Heart right ventricle (tissue), 16 donors: Measurements from ENCODE around the gene CEP72. TPM values are rescaled to one million over a fixed set of nuclear protein-coding genes. Genes with fewer than 3 reads are reported as not detected.

Source experiments
- ATAC-seq, 8 donors: fragments of 200-7000 bp; cut with Tn5 transposase; one replicate each; pipeline ENCODE4 v1.9.1; 2020; ENCODE audit warnings: mild to moderate bottlenecking in 8 of 8, moderate library complexity in 8 of 8, moderate number of reproducible peaks in 1 of 8
- DNase-seq, 2 donors: peaks; one replicate each; pipeline ENCODE4 v3.0.0-alpha.2; 2020
- H3K27ac ChIP-seq, 10 donors: fragments of 200-600 bp; sonication (generic) in 2 of 10; one replicate each; pipeline versions ENCODE4 v1.5.0 to v1.8.0; 2020 to 2022; ENCODE audit warnings: mild to moderate bottlenecking in 3 of 10
- H3K27me3 ChIP-seq, 7 donors: fragments of 200-600 bp; one replicate each; pipeline ENCODE4 v1.8.0; 2021 to 2022; ENCODE audit warnings: mild to moderate bottlenecking in 2 of 7
- H3K36me3 ChIP-seq, 9 donors: fragments of 200-600 bp; sonication (generic) in 1 of 9; one replicate each; pipeline versions ENCODE4 v1.5.0 to v1.8.0; 2020 to 2022; ENCODE audit warnings: mild to moderate bottlenecking in 2 of 9
- H3K4me1 ChIP-seq, 9 donors: fragments of 200-600 bp; sonication (generic) in 1 of 9; one replicate each; pipeline versions ENCODE4 v1.5.0 to v1.8.0; 2020 to 2022; ENCODE audit warnings: mild to moderate bottlenecking in 4 of 9
- H3K4me3 ChIP-seq, 10 donors: fragments of 200-600 bp; sonication (generic) in 2 of 10; one replicate each; pipeline versions ENCODE4 v1.5.0 to v1.8.0; 2020 to 2022; ENCODE audit warnings: mild to moderate bottlenecking in 7 of 10, moderate library complexity in 2 of 10
- H3K9me3 ChIP-seq, 11 donors: fragments of 200-600 bp in 10 of 11; sonication (generic) in 2 of 11; one replicate each; pipeline versions ENCODE4 v1.5.0 to v1.8.0; 2013 to 2022; ENCODE audit warnings: mild to moderate bottlenecking in 2 of 11, control low read depth in 1 of 11, moderate library complexity in 1 of 11
- CTCF ChIP-seq, 9 donors: fragments of 200-600 bp; sonication (generic) in 2 of 9; IDR thresholded peaks; one replicate each; pipeline versions ENCODE4 v1.5.0 to v1.8.0; 2021 to 2022; ENCODE audit warnings: antibody characterized with exemption in 9 of 9, mild to moderate bottlenecking in 5 of 9, moderate library complexity in 1 of 9
- WGBS, 2 donors: extraction: QIAGEN DNeasy Blood & Tissue Kit; methylation state at CpG; one replicate each; pipeline ENCODE4 v1.1.7; 2013; ENCODE audit warnings: inconsistent platforms in 1 of 2; 5-methylcytosine and 5-hydroxymethylcytosine counted together
- intact Hi-C, 10 donors: fragments of 100-400 bp; cut with DNase I; formaldehyde crosslinking; loops; one replicate each; pipeline versions ENCODE4 v1.11.1 to v1.14.2; 2022
- polyA plus RNA-seq, 2 donors: library from polyadenylated mRNA; stranded (reverse); fragments of 200-250 nt; gene quantifications; one replicate each; pipeline ENCODE4 v1.2.3, GENCODE V29; 2013
- total RNA-seq, 10 donors: library from RNA; stranded (reverse); fragmentation: NEBNext Ultra II Directional in 3 of 10; extraction: Animal tissue kit (Norgen Biotek cat#: 25700) in 3 of 10; gene quantifications; one replicate each; pipeline versions ENCODE4 v1.2.1 to v1.2.4, GENCODE V29; 2021 to 2023
- donor health status: Arrhythmogenic right ventricular cardiomyopathy.
- donor health status: ischemic (EF 13 %, LVEDD 7.1; RV severe dilation, severe dysfunction).
- donor health status: healthy with polysubstance abuse.
- donor health status: DM: no; HTN: yes; CAD: no.
- donor health status: DM: no; HTN: no; CAD: no.
- donor health status: ischemic (EF 25% LVEDD 6.9; RV normal size, moderate dysfunction).
- donor health status: ischemic (EF 25% LVEDD 5.7; RV mildly dilated, moderate dysfunction).
- donor health status: healthy.
- donor health status: DM: yes; HTN: yes; CAD: no.
- donor health status: Ischemic cardiomyopathy.
- donor health status: ischemic (EF 35%, LVEDD 5.7; RV mildly dilated, moderate dysfunction).
- donor health status: nonischemic (EF 11% LVEDD 7.7; RV severe dilation, severe dysfunction).
- donor health status: DM: yes; HTN: yes; CAD: no.
- donor health status: PGD.
- donor health status: ischemic (EF 29% LVEDD 5.4; RV normal size, mild dysfunction).
- donor health status: nonischemic (EF 23%, LVEDD 6.1; RV moderate dilation, normal function).

The CEP72 gene
- total and polyA plus RNA-seq, 12 donors, result 0.66 to 2.4 (median 1.4) TPM

- Histone ChIP-seq H3K4me1 (no peaks in the 10 kb centered on the region), H3K27me3 (no peaks in the 10 kb centered on the region), H3K36me3 (peaks cover 0 to 64% (median 6%) of the 10 kb centered on the region in 9 donors), H3K27ac (no peak overlapping the region), H3K9me3 (no peaks in the 10 kb centered on the region), H3K4me3 (no peak overlapping the region)
- 97% methylated on average over 13 of the region's 13 CpGs for WGBS, 2 donors
- TF ChIP-seq CTCF (IDR thresholded peaks at IDR 0.05), result no peak
- intact Hi-C loops, result no loop called here
- ATAC-seq (no peak), DNase-seq (no peak)
Measured at GRCh38 chr5:623531-623930, 11.4 kb downstream of the CEP72 start.

- peak in 2 of 8 donors; percentile 13 to 29 for ATAC-seq
- Histone ChIP-seq H3K27ac (no peak overlapping the region), H3K36me3 (peaks cover 0 to 59% (median 6%) of the 10 kb centered on the region in 9 donors)
Measured at GRCh38 chr5:624118-624950, 12.2 kb downstream of the CEP72 start.

GRCh38 chr5:624951-625230, 12.8 kb downstream of the CEP72 start:
- no peaks in the 10 kb centered on the region for H3K9me3 ChIP-seq
- H3K36me3 ChIP-seq, result peaks cover 0 to 53% (median 6%) of the 10 kb centered on the region in 9 donors
- no peak overlapping the region for H3K4me3 ChIP-seq
- 62 to 66% methylated on average over 13 of the region's 13 CpGs for WGBS, 2 donors
- no peak for DNase-seq
- no peak overlapping the region for H3K27ac ChIP-seq
- peak in 4 of 8 donors; percentile 34 to 77 (median 46) for ATAC-seq
- H3K4me1 ChIP-seq, result no peaks in the 10 kb centered on the region
- no peaks in the 10 kb centered on the region for H3K27me3 ChIP-seq
- no peak for TF ChIP-seq CTCF (IDR thresholded peaks at IDR 0.05)
- intact Hi-C loops, result no loop called here

More at GRCh38 chr5:624118-624950, 12.2 kb downstream of the CEP72 start:
- intact Hi-C loops, result no loop called here
- WGBS, 2 donors, result 90% methylated on average over 38 of the region's 38 CpGs
- no peak for DNase-seq
- Histone ChIP-seq H3K4me3 (no peak overlapping the region), H3K27me3 (no peaks in the 10 kb centered on the region), H3K9me3 (no peaks in the 10 kb centered on the region), H3K4me1 (no peaks in the 10 kb centered on the region)
- TF ChIP-seq CTCF (IDR thresholded peaks at IDR 0.05), result no peak

GRCh38 chr5:625516-625915, 13.4 kb downstream of the CEP72 start:
- Histone ChIP-seq H3K9me3 (no peaks in the 10 kb centered on the region), H3K27ac (no peak overlapping the region), H3K4me1 (no peaks in the 10 kb centered on the region), H3K27me3 (no peaks in the 10 kb centered on the region), H3K4me3 (no peak overlapping the region), H3K36me3 (peaks cover 0 to 47% (median 0%) of the 10 kb centered on the region in 9 donors)
- intact Hi-C loops, result no loop called here
- WGBS, 2 donors, result 94 to 95% methylated on average over 16 of the region's 16 CpGs
- ATAC-seq, result no peak
- no peak for DNase-seq
- TF ChIP-seq CTCF (IDR thresholded peaks at IDR 0.05), result no peak
